Activated naive CD8-positive, alpha-beta T cell treated with anti-CD3 and anti-CD28 coated beads, Interleukin-2, amount 50 U/mL, for 24 hours (primary cell): ENCODE data around the gene FAM162A.
"Not testable (repeated sequence)": the region's sequence is repeated elsewhere in the genome, so short reads cannot be mapped to it uniquely, and the experiment has no call there.

ENCODE experiments used
- ATAC-seq: fragments of 150-1000 bp; cut with Tn5 transposase; one replicate; pipeline ENCODE4 v1.10.0; 2021
- DNase-seq: peaks from one replicate; pipeline ENCODE4 v3.0.0; 2021
- H3K27ac Mint-ChIP-seq: one replicate; pipeline ENCODE4 v1.8.0; 2021; ENCODE audit warnings: mild to moderate bottlenecking, mixed read lengths
- H3K27me3 Mint-ChIP-seq: one replicate; pipeline ENCODE4 v1.8.0; 2021; ENCODE audit warnings: mixed read lengths
- H3K36me3 Mint-ChIP-seq: one replicate; pipeline ENCODE4 v1.8.0; 2021; ENCODE audit warnings: low read depth, mixed read lengths
- H3K4me1 Mint-ChIP-seq: one replicate; pipeline ENCODE4 v1.8.0; 2021; ENCODE audit warnings: mixed read lengths
- H3K4me3 Mint-ChIP-seq: one replicate; pipeline ENCODE4 v1.8.0; 2021; ENCODE audit warnings: mild to moderate bottlenecking, moderate library complexity, mixed read lengths
- H3K9me3 Mint-ChIP-seq: one replicate; pipeline ENCODE4 v1.8.0; 2021; ENCODE audit warnings: mixed read lengths

Gene FAM162A

GRCh38 chr3:122421101-122421500 lies 37.1 kb downstream of the FAM162A start:
- peaks cover 36% of the 10 kb centered on the region for H3K36me3 Mint-ChIP-seq
- peaks cover 21% of the 10 kb centered on the region for H3K4me1 Mint-ChIP-seq
- no peak for ATAC-seq
- no peaks in the 10 kb centered on the region for H3K9me3 Mint-ChIP-seq
- H3K27ac Mint-ChIP-seq = no peak overlapping the region
- no peak for DNase-seq
- H3K27me3 Mint-ChIP-seq = no peaks in the 10 kb centered on the region
- H3K4me3 Mint-ChIP-seq = no peak overlapping the region

- no peak overlapping the region for H3K4me3 Mint-ChIP-seq
- ATAC-seq (no peak), DNase-seq (no peak)
- H3K9me3 Mint-ChIP-seq = no peaks in the 10 kb centered on the region
- H3K36me3 Mint-ChIP-seq = peaks cover 39% of the 10 kb centered on the region
- H3K27me3 Mint-ChIP-seq = no peaks in the 10 kb centered on the region
- no peak overlapping the region for H3K27ac Mint-ChIP-seq
- H3K4me1 Mint-ChIP-seq = peaks cover 14% of the 10 kb centered on the region
These were observed 37.9 kb downstream of the FAM162A start for GRCh38 chr3:122421836-122422235.

- Mint-ChIP-seq H3K27ac (peak overlapping the region; percentile 71), H3K36me3 (peaks cover 73% of the 10 kb centered on the region), H3K4me3 (no peak overlapping the region), H3K9me3 (peaks cover 4% of the 10 kb centered on the region), H3K4me1 (peaks cover 18% of the 10 kb centered on the region), H3K27me3 (no peaks in the 10 kb centered on the region)
- no peak for DNase-seq
- peak; percentile 80 for ATAC-seq
These were observed 44.0 kb downstream of the FAM162A start for GRCh38 chr3:122427857-122428471.

- DNase-seq (no peak), ATAC-seq (no peak)
- Mint-ChIP-seq H3K4me1 (peaks cover 18% of the 10 kb centered on the region), H3K27me3 (no peaks in the 10 kb centered on the region), H3K36me3 (peaks cover 77% of the 10 kb centered on the region), H3K4me3 (no peak overlapping the region), H3K27ac (no peak overlapping the region), H3K9me3 (peaks cover 4% of the 10 kb centered on the region)
These were observed 46.4 kb downstream of the FAM162A start for GRCh38 chr3:122430371-122430770.

DNA sequence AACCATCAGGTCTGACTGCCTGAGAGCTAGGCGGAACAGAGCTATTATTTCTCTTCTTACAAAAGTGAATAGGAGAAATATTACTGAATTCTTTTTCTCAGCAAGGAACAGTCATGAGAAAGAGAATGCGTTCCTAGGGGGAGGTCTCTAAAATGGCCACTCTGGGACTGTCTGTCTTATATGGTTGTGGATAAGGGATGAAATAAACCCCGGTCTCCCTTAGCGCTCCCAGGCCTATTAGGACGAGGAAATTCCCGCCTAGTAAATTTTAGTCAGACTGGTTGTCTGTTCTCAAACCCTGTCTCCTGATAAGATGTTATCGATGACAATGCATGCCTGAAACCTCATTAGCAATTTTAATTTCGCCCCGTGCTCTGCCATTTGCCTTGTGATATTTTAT lies 52.0 kb downstream of the FAM162A start:
- no peak for ATAC-seq
- no peak for DNase-seq
- Mint-ChIP-seq H3K9me3 (peaks cover 4% of the 10 kb centered on the region), H3K4me3 (no peak overlapping the region), H3K27me3 (no peaks in the 10 kb centered on the region), H3K36me3 (peaks cover 73% of the 10 kb centered on the region), H3K27ac (no peak overlapping the region), H3K4me1 (no peaks in the 10 kb centered on the region)

DNA sequence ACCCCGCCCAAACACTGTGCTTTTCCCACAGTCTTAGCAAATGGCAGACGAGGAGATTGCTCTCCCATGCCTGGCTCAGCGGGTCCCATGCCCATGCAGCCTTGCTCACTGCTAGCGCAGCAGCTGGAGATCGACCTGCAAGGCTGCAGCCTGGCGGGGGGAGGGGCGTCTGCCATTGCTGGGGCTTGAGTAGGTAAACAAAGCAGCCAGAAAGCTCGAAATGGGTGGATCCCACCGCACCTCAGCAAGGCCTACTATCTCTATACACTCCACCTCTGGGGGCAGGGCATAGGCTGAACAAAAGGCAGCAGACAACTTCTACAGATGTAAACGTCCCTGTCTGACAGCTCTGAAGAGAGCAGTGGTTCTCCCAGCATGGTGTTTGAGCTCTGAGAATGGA lies 59.1 kb downstream of the FAM162A start:
- Mint-ChIP-seq H3K4me1 (peaks cover 4% of the 10 kb centered on the region), H3K9me3 (peaks cover 3% of the 10 kb centered on the region), H3K36me3 (peaks cover 82% of the 10 kb centered on the region), H3K4me3 (no peak overlapping the region), H3K27me3 (no peaks in the 10 kb centered on the region), H3K27ac (no peak overlapping the region)
- no peak for DNase-seq
- ATAC-seq = no peak

GRCh38 chr3:122443762-122444490 lies 59.9 kb downstream of the FAM162A start:
- not testable (repeated sequence) for DNase-seq, H3K4me3 Mint-ChIP-seq, ATAC-seq, H3K27ac Mint-ChIP-seq, H3K9me3 Mint-ChIP-seq, H3K27me3 Mint-ChIP-seq, H3K4me1 Mint-ChIP-seq
- H3K36me3 Mint-ChIP-seq = peaks cover 83% of the 10 kb centered on the region

DNA sequence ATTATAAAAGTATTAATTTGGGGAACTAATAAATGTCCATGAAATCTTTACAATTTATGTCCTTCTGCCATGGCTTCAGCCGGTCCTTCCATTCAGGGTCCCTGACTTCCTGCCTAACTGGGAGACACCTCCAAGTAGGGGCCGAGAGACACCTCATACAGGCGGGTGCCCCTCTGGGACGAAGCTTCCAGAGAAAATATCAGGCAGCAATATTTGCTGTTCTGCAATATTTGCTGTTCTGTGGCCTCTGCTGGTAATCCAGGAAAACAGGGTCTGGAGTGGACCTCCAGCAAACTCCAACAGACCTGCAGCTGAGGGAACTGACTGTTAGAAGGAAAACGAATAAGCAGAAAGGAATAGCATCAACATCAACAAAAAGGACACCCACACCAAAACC lies 60.5 kb downstream of the FAM162A start:
- not testable (repeated sequence) for ATAC-seq, H3K27me3 Mint-ChIP-seq, H3K4me3 Mint-ChIP-seq, H3K4me1 Mint-ChIP-seq, H3K9me3 Mint-ChIP-seq, DNase-seq, H3K27ac Mint-ChIP-seq
- peaks cover 85% of the 10 kb centered on the region for H3K36me3 Mint-ChIP-seq

GRCh38 chr3:122448218-122448617 lies 64.2 kb downstream of the FAM162A start:
- not testable (repeated sequence) for H3K9me3 Mint-ChIP-seq, H3K4me1 Mint-ChIP-seq, H3K4me3 Mint-ChIP-seq, DNase-seq, ATAC-seq, H3K27me3 Mint-ChIP-seq, H3K27ac Mint-ChIP-seq
- H3K36me3 Mint-ChIP-seq = peaks cover 76% of the 10 kb centered on the region

- Mint-ChIP-seq H3K4me1 (peaks cover 4% of the 10 kb centered on the region), H3K4me3 (no peak overlapping the region), H3K27ac (no peak overlapping the region), H3K36me3 (peaks cover 58% of the 10 kb centered on the region), H3K27me3 (no peaks in the 10 kb centered on the region), H3K9me3 (no peaks in the 10 kb centered on the region)
- ATAC-seq (no peak), DNase-seq (no peak)
These were observed 67.4 kb downstream of the FAM162A start for GRCh38 chr3:122451371-122451770.

DNA sequence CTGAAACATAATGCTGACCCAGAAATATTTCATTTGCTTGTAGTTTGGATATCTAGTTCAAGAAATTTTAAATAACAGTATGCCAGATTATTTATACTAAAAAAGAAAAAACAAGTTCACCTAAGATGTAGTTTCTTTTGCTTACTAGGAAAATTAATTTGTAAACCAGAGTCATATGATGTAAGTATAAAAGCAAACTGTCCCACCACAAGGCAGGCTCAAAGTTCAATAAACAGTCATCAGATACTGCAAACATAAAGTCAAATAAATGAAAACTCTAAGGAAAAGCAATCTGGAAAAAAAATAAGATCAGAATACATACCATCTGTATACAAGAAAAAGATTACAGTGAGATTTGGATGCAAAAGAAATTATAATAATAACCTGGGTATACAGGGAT lies 72.1 kb downstream of the FAM162A start:
- Mint-ChIP-seq H3K36me3 (peaks cover 34% of the 10 kb centered on the region), H3K27me3 (no peaks in the 10 kb centered on the region), H3K9me3 (no peaks in the 10 kb centered on the region), H3K4me3 (no peak overlapping the region), H3K4me1 (no peaks in the 10 kb centered on the region), H3K27ac (no peak overlapping the region)
- no peak for DNase-seq
- ATAC-seq = no peak

DNA sequence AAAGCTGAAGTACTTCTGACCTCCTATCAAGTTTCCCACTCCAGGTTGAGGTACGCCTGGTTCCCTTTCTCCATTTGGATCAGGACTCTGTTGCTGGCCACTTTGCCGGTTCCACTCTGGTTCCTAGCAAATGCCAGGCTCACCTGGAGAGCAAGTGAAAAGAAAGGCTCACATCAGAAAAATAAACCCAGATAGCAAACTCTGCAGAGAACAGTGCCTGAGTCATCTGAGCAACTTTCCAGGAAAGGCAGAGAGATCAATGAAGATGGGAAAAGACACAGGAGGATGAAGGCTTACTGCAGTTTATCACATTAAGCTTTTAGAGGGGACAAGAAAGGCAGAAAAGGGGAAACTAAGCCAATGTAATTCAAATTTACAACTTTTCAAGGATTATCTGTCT lies 73.7 kb downstream of the FAM162A start:
- Mint-ChIP-seq H3K4me1 (peaks cover 5% of the 10 kb centered on the region), H3K36me3 (peaks cover 48% of the 10 kb centered on the region), H3K27ac (no peak overlapping the region)

GRCh38 chr3:122458992-122459391 lies 75.0 kb downstream of the FAM162A start:
- no peak for DNase-seq
- Mint-ChIP-seq H3K9me3 (no peaks in the 10 kb centered on the region), H3K36me3 (peaks cover 51% of the 10 kb centered on the region)

More for the DNA sequence above, 73.7 kb downstream of the FAM162A start:
- DNase-seq = no peak
- H3K27me3 Mint-ChIP-seq = no peaks in the 10 kb centered on the region
- no peaks in the 10 kb centered on the region for H3K9me3 Mint-ChIP-seq
- H3K4me3 Mint-ChIP-seq = no peak overlapping the region
- ATAC-seq = no peak

GRCh38 chr3:122461806-122462205 lies 77.8 kb downstream of the FAM162A start:
- peaks cover 55% of the 10 kb centered on the region for H3K36me3 Mint-ChIP-seq
- peak overlapping the region; percentile 20 for H3K27ac Mint-ChIP-seq

More at GRCh38 chr3:122458992-122459391, 75.0 kb downstream of the FAM162A start:
- Mint-ChIP-seq H3K4me3 (no peak overlapping the region), H3K27me3 (no peaks in the 10 kb centered on the region), H3K4me1 (peaks cover 5% of the 10 kb centered on the region), H3K27ac (no peak overlapping the region)
- ATAC-seq = no peak

More at GRCh38 chr3:122461806-122462205, 77.8 kb downstream of the FAM162A start:
- Mint-ChIP-seq H3K4me3 (no peak overlapping the region), H3K27me3 (no peaks in the 10 kb centered on the region), H3K4me1 (peaks cover 5% of the 10 kb centered on the region), H3K9me3 (no peaks in the 10 kb centered on the region)
- ATAC-seq (no peak), DNase-seq (no peak)
